Endothelial cell of umbilical vein (primary cell): Measurements from ENCODE around the gene ANXA2R.

ENCODE experiments used
- EZH2 ChIP-seq: IDR thresholded peaks from 2 replicates; pipeline ENCODE4 v1.6.1; 2012; ENCODE audit warnings: borderline replicate concordance, low read depth, mild to moderate bottlenecking, moderate library complexity, low read length, inconsistent platforms; ENCODE audit not compliant: severe bottlenecking
- FOS ChIP-seq: IDR thresholded peaks from 2 replicates; pipeline ENCODE4 v1.6.1; 2011; ENCODE audit warnings: mild to moderate bottlenecking, low read length, moderate library complexity, borderline replicate concordance; ENCODE audit not compliant: insufficient read depth
- GATA2 ChIP-seq: IDR thresholded peaks from 2 replicates; pipeline ENCODE4 v1.7.0; 2011; ENCODE audit warnings: low read depth, mild to moderate bottlenecking, moderate library complexity, mixed read lengths, low read length; ENCODE audit not compliant: insufficient read length, insufficient read depth
- JUN ChIP-seq: IDR thresholded peaks from 2 replicates; pipeline ENCODE4 v1.6.1; 2011; ENCODE audit warnings: borderline replicate concordance, low read depth; ENCODE audit not compliant: insufficient read length, insufficient read depth
- MYC ChIP-seq: IDR thresholded peaks from one replicate; pipeline ENCODE4 v1.6.1; 2011; ENCODE audit warnings: mild to moderate bottlenecking, low read depth, low read length
- POLR2AphosphoS5 ChIP-seq: IDR thresholded peaks from 2 replicates; pipeline ENCODE4 v1.6.1; 2012; ENCODE audit warnings: low read depth, mild to moderate bottlenecking, control low read depth, low read length, moderate library complexity; ENCODE audit not compliant: insufficient read depth
- TF ChIP-seq, protein P1 (sequence below), 2 donors: IDR thresholded peaks; 1 replicate in 1 of 2; 2 replicates in 1 of 2; pipeline ENCODE4 v1.5.1; 2011; ENCODE audit warnings: low read length in 2 of 2, mild to moderate bottlenecking in 2 of 2, moderate library complexity in 2 of 2, control low read depth in 1 of 2, inconsistent platforms in 1 of 2, low read depth in 1 of 2; ENCODE audit not compliant: insufficient read depth in 1 of 2; ENCODE audit errors: extremely low read depth in 1 of 2
- TF ChIP-seq, protein P2 (sequence below): IDR thresholded peaks from 2 replicates; pipeline ENCODE4 v1.6.1; 2011; ENCODE audit not compliant: insufficient read depth, insufficient read length

DNA sequence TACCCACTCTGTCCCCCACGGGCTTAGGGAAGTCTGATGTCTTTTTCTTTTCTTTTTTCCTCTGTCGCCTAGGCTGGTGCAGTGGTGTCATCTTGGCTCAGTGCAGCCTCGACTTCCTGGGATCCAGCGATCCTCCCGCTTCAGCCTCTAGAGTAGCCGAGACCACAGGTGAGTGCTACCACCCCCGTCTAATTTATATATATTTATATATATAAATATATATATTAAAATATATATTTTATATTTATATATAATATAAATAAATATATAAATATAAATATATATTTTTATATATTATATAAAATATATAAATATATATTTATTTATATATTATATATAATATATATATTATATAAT lies 3.3 kb upstream of the ANXA2R start:
- TF ChIP-seq, protein P1, sequence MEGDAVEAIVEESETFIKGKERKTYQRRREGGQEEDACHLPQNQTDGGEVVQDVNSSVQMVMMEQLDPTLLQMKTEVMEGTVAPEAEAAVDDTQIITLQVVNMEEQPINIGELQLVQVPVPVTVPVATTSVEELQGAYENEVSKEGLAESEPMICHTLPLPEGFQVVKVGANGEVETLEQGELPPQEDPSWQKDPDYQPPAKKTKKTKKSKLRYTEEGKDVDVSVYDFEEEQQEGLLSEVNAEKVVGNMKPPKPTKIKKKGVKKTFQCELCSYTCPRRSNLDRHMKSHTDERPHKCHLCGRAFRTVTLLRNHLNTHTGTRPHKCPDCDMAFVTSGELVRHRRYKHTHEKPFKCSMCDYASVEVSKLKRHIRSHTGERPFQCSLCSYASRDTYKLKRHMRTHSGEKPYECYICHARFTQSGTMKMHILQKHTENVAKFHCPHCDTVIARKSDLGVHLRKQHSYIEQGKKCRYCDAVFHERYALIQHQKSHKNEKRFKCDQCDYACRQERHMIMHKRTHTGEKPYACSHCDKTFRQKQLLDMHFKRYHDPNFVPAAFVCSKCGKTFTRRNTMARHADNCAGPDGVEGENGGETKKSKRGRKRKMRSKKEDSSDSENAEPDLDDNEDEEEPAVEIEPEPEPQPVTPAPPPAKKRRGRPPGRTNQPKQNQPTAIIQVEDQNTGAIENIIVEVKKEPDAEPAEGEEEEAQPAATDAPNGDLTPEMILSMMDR (IDR thresholded peaks at IDR 0.05; ENCODE audit: extremely low read depth in 1 of 2, insufficient read depth in 1 of 2, low read depth in 1 of 2, low read length in 2 of 2): no peak
- TF ChIP-seq EZH2: no peak
- TF ChIP-seq POLR2AphosphoS5: no peak
- no peak for TF ChIP-seq GATA2
- no peak for TF ChIP-seq FOS
- TF ChIP-seq JUN: no peak
- TF ChIP-seq, protein P2, sequence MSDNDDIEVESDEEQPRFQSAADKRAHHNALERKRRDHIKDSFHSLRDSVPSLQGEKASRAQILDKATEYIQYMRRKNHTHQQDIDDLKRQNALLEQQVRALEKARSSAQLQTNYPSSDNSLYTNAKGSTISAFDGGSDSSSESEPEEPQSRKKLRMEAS: no peak
- TF ChIP-seq MYC: no peak
